ENCODE data around the gene GPER1. TPM values are rescaled to one million over a fixed set of nuclear protein-coding genes. Genes with fewer than 3 reads are reported as not detected.

Gene GPER1
- total RNA-seq, 2 experiments from 2014 or later, result 34.9 to 75.9 TPM

GRCh38 chr7:1108264-1108920 is 20.5 kb downstream of the GPER1 start:
- ChIA-PET CTCF (ENCODE audit: unreplicated experiment) (no interaction called here), POLR2A (no interaction called here)
- TF ChIP-seq EZH2phosphoT487 (IDR thresholded peaks at IDR 0.05; ENCODE audit: borderline replicate concordance, low read depth, low read length), result no peak
- TF ChIP-seq CTCF (conservative IDR thresholded peaks at IDR 0.05; ENCODE audit: low read length), result no peak
- H3K4me1 ChIP-seq (ENCODE audit: insufficient read depth, low read length, poor library complexity, severe bottlenecking), result peaks cover 15% of the 10 kb centered on the region
- H4K20me1 ChIP-seq (ENCODE audit: insufficient read depth, low read length), result no peaks in the 10 kb centered on the region
- H3K4me2 ChIP-seq (ENCODE audit: low read length), result no peak overlapping the region
- no peak for DNase-seq (ENCODE audit: low spot score)
- no peak overlapping the region for H2AFZ ChIP-seq (ENCODE audit: low read length)
- no peak overlapping the region for H3K4me3 ChIP-seq (ENCODE audit: low read depth, low read length, poor library complexity, severe bottlenecking)
- H3K9me2 ChIP-seq (ENCODE audit: insufficient read depth, low read length), result no peaks in the 10 kb centered on the region
- BruUV-seq (replicated peaks), result no TSS peak
- H3K79me2 ChIP-seq (ENCODE audit: insufficient read depth, low read depth, low read length), result no peaks in the 10 kb centered on the region
- peaks cover 9% of the 10 kb centered on the region; the same call in 1 of the 2 replicates for H3K36me3 ChIP-seq (ENCODE audit: insufficient read depth, low read length)
- intact Hi-C loops (cut with micrococcal nuclease; ENCODE audit: unreplicated experiment), result no loop called here
- no peaks in the 10 kb centered on the region for H3K9me3 ChIP-seq (ENCODE audit: low read length)
- H3K27ac ChIP-seq (ENCODE audit: low read depth, low read length, poor library complexity, severe bottlenecking), result no peak overlapping the region

GRCh38 chr7:1109581-1110310 is 21.8 kb downstream of the GPER1 start:
- ChIA-PET POLR2A (no interaction called here), CTCF (ENCODE audit: unreplicated experiment) (no interaction called here)
- no peak overlapping the region for H2AFZ ChIP-seq (ENCODE audit: low read length)
- H3K4me2 ChIP-seq (ENCODE audit: low read length), result no peak overlapping the region
- H3K79me2 ChIP-seq (ENCODE audit: insufficient read depth, low read depth, low read length), result no peaks in the 10 kb centered on the region
- H3K27ac ChIP-seq (ENCODE audit: low read depth, low read length, poor library complexity, severe bottlenecking), result no peak overlapping the region
- H3K4me1 ChIP-seq (ENCODE audit: insufficient read depth, low read length, poor library complexity, severe bottlenecking), result peaks cover 12% of the 10 kb centered on the region
- no peaks in the 10 kb centered on the region for H4K20me1 ChIP-seq (ENCODE audit: insufficient read depth, low read length)
- no peaks in the 10 kb centered on the region for H3K9me3 ChIP-seq (ENCODE audit: low read length)
- no peaks in the 10 kb centered on the region for H3K9me2 ChIP-seq (ENCODE audit: insufficient read depth, low read length)
- peaks cover 6% of the 10 kb centered on the region; the same call in 1 of the 2 replicates for H3K36me3 ChIP-seq (ENCODE audit: insufficient read depth, low read length)
- no peak overlapping the region for H3K4me3 ChIP-seq (ENCODE audit: low read depth, low read length, poor library complexity, severe bottlenecking)
- intact Hi-C loops (cut with micrococcal nuclease; ENCODE audit: unreplicated experiment), result no loop called here
- BruUV-seq (replicated peaks), result no TSS peak
- DNase-seq (ENCODE audit: low spot score), result no peak
- no peak for TF ChIP-seq CTCF (conservative IDR thresholded peaks at IDR 0.05; ENCODE audit: low read length)
- no peak for TF ChIP-seq EZH2phosphoT487 (IDR thresholded peaks at IDR 0.05; ENCODE audit: borderline replicate concordance, low read depth, low read length)

- Histone ChIP-seq H2AFZ (ENCODE audit: low read length) (no peak overlapping the region), H3K9me2 (ENCODE audit: insufficient read depth, low read length) (no peaks in the 10 kb centered on the region), H4K20me1 (ENCODE audit: insufficient read depth, low read length) (no peaks in the 10 kb centered on the region), H3K9me3 (ENCODE audit: low read length) (no peaks in the 10 kb centered on the region), H3K4me2 (ENCODE audit: low read length) (no peak overlapping the region), H3K79me2 (ENCODE audit: insufficient read depth, low read depth, low read length) (no peaks in the 10 kb centered on the region), H3K4me3 (ENCODE audit: low read depth, low read length, poor library complexity, severe bottlenecking) (no peak overlapping the region), H3K36me3 (ENCODE audit: insufficient read depth, low read length) (peaks cover 6% of the 10 kb centered on the region; the same call in 1 of the 2 replicates), H3K4me1 (ENCODE audit: insufficient read depth, low read length, poor library complexity, severe bottlenecking) (peaks cover 6% of the 10 kb centered on the region), H3K27ac (ENCODE audit: low read depth, low read length, poor library complexity, severe bottlenecking) (no peak overlapping the region)
- BruUV-seq (replicated peaks), result no TSS peak
- CTCF ChIA-PET (ENCODE audit: unreplicated experiment), result no interaction called here
- DNase-seq (ENCODE audit: low spot score), result no peak
- intact Hi-C loops (cut with micrococcal nuclease; ENCODE audit: unreplicated experiment), result no loop called here
- no peak for TF ChIP-seq EZH2phosphoT487 (IDR thresholded peaks at IDR 0.05; ENCODE audit: borderline replicate concordance, low read depth, low read length)
- TF ChIP-seq CTCF (conservative IDR thresholded peaks at IDR 0.05; ENCODE audit: low read length), result no peak
- POLR2A ChIA-PET, result no interaction called here
Observed at GRCh38 chr7:1110358-1110757, 22.4 kb downstream of the GPER1 start.

All from OCI-LY7 (cell line).